SK-N-SH treated with all-trans-retinoic acid at 6 μM for 48 hours (cell line): ENCODE measurements around the gene NRBF2.

Experiments
- ARNTL ChIP-seq: fragments of 450-650 bp; formaldehyde crosslinking; IDR thresholded peaks from 2 replicates; pipeline ENCODE4 v1.5.0; 2020; ENCODE audit warnings: low read depth, mild to moderate bottlenecking, moderate library complexity, borderline replicate concordance
- CSDC2 ChIP-seq: fragments of 250-450 bp; sonication (Bioruptor Pico); IDR thresholded peaks from 2 replicates; pipeline ENCODE4 v1.5.0; 2020; ENCODE audit warnings: mild to moderate bottlenecking, moderate library complexity
- OSR1 ChIP-seq: fragments of 250-450 bp; sonication (Bioruptor Pico); IDR thresholded peaks from 2 replicates; pipeline ENCODE4 v1.8.0; 2022; ENCODE audit warnings: moderate library complexity, mild to moderate bottlenecking, inconsistent platforms
- PATZ1 ChIP-seq: fragments of 250-450 bp; sonication (Bioruptor Pico); IDR thresholded peaks from 2 replicates; pipeline ENCODE4 v1.8.0; 2020; ENCODE audit warnings: mild to moderate bottlenecking, moderate library complexity, borderline replicate concordance
- RARB ChIP-seq: fragments of 250-450 bp; sonication (Bioruptor Pico); IDR thresholded peaks from 2 replicates; pipeline ENCODE4 v1.8.0; 2021; ENCODE audit warnings: mild to moderate bottlenecking, moderate library complexity
- SNAI2 ChIP-seq: fragments of 250-450 bp; sonication (Bioruptor Pico); IDR thresholded peaks from 2 replicates; pipeline ENCODE4 v1.5.0; 2020; ENCODE audit warnings: mild to moderate bottlenecking, moderate library complexity
- ZC3H10 ChIP-seq: fragments of 250-450 bp; sonication (Bioruptor Pico); IDR thresholded peaks from 2 replicates; pipeline ENCODE4 v1.5.1; 2021; ENCODE audit warnings: mild to moderate bottlenecking, moderate library complexity
- ZFP30 ChIP-seq: fragments of 450-650 bp; formaldehyde crosslinking; IDR thresholded peaks from 2 replicates; pipeline ENCODE4 v1.5.0; 2022; ENCODE audit warnings: mild to moderate bottlenecking, moderate library complexity
- ZNF8 ChIP-seq: fragments of 450-650 bp; formaldehyde crosslinking; IDR thresholded peaks from 2 replicates; pipeline ENCODE4 v1.5.0; 2020; ENCODE audit warnings: mild to moderate bottlenecking, moderate library complexity
- TF ChIP-seq, protein P1 (sequence below): fragments of 250-450 bp; sonication (Bioruptor Pico); IDR thresholded peaks from 2 replicates; pipeline ENCODE4 v1.5.0; 2020; ENCODE audit warnings: mild to moderate bottlenecking, moderate library complexity
- TF ChIP-seq, protein P2 (sequence below): fragments of 250-450 bp; sonication (Bioruptor Pico); IDR thresholded peaks from 2 replicates; pipeline ENCODE4 v1.8.0; 2021; ENCODE audit warnings: low read depth, mild to moderate bottlenecking, moderate library complexity, borderline replicate concordance
- TF ChIP-seq, protein P3 (sequence below): fragments of 250-450 bp; sonication (Bioruptor Pico); IDR thresholded peaks from 2 replicates; pipeline ENCODE4 v1.5.1; 2020; ENCODE audit warnings: low read depth, mild to moderate bottlenecking, moderate library complexity

DNA sequence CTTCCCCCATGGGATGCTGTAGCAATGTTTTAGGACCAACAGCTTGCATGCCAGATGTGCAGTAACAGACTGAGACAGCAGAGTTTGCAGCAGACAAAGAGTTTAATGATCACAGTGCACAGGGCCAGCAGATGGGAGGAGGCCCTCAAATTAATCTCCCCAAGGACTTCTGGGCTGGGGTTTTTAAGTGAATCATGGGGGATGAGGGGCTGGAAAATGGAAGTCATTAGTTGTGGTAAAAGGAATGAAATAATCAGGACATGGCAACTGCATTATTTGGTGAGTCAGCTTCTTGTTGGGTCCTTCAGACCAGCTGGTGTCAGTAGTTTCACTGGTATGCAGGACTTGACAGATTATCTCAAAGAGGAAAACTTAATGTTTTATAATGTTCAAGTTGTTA lies 12.6 kb upstream of the NRBF2 start:
- TF ChIP-seq PATZ1 (no peak), RARB (CRISPR knock-in tag) (no peak), ZFP30 (CRISPR knock-in tag) (no peak), SNAI2 (CRISPR knock-in tag) (no peak), ZNF8 (CRISPR knock-in tag) (no peak), ARNTL (CRISPR knock-in tag) (no peak), CSDC2 (CRISPR knock-in tag) (no peak), ZC3H10 (CRISPR knock-in tag) (no peak), OSR1 (CRISPR knock-in tag) (no peak)
- TF ChIP-seq, protein P1, sequence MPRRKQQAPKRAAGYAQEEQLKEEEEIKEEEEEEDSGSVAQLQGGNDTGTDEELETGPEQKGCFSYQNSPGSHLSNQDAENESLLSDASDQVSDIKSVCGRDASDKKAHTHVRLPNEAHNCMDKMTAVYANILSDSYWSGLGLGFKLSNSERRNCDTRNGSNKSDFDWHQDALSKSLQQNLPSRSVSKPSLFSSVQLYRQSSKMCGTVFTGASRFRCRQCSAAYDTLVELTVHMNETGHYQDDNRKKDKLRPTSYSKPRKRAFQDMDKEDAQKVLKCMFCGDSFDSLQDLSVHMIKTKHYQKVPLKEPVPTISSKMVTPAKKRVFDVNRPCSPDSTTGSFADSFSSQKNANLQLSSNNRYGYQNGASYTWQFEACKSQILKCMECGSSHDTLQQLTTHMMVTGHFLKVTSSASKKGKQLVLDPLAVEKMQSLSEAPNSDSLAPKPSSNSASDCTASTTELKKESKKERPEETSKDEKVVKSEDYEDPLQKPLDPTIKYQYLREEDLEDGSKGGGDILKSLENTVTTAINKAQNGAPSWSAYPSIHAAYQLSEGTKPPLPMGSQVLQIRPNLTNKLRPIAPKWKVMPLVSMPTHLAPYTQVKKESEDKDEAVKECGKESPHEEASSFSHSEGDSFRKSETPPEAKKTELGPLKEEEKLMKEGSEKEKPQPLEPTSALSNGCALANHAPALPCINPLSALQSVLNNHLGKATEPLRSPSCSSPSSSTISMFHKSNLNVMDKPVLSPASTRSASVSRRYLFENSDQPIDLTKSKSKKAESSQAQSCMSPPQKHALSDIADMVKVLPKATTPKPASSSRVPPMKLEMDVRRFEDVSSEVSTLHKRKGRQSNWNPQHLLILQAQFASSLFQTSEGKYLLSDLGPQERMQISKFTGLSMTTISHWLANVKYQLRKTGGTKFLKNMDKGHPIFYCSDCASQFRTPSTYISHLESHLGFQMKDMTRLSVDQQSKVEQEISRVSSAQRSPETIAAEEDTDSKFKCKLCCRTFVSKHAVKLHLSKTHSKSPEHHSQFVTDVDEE (CRISPR knock-in tag): no peak
- TF ChIP-seq, protein P2, sequence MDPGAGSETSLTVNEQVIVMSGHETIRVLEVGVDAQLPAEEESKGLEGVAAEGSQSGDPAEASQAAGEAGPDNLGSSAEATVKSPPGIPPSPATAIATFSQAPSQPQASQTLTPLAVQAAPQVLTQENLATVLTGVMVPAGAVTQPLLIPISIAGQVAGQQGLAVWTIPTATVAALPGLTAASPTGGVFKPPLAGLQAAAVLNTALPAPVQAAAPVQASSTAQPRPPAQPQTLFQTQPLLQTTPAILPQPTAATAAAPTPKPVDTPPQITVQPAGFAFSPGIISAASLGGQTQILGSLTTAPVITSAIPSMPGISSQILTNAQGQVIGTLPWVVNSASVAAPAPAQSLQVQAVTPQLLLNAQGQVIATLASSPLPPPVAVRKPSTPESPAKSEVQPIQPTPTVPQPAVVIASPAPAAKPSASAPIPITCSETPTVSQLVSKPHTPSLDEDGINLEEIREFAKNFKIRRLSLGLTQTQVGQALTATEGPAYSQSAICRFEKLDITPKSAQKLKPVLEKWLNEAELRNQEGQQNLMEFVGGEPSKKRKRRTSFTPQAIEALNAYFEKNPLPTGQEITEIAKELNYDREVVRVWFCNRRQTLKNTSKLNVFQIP (CRISPR knock-in tag): no peak
- TF ChIP-seq, protein P3, sequence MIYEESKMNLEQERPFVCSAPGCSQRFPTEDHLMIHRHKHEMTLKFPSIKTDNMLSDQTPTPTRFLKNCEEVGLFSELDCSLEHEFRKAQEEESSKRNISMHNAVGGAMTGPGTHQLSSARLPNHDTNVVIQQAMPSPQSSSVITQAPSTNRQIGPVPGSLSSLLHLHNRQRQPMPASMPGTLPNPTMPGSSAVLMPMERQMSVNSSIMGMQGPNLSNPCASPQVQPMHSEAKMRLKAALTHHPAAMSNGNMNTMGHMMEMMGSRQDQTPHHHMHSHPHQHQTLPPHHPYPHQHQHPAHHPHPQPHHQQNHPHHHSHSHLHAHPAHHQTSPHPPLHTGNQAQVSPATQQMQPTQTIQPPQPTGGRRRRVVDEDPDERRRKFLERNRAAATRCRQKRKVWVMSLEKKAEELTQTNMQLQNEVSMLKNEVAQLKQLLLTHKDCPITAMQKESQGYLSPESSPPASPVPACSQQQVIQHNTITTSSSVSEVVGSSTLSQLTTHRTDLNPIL (CRISPR knock-in tag): no peak
